Middle frontal gyrus (tissue), 1 donor: ENCODE results near the gene MX2.

Experiments
- DNase-seq: peaks from one replicate; pipeline ENCODE4 v3.0.0-alpha.2; 2015; ENCODE audit warnings: low spot score; ENCODE audit errors: extremely low spot score

The MX2 gene

DNA sequence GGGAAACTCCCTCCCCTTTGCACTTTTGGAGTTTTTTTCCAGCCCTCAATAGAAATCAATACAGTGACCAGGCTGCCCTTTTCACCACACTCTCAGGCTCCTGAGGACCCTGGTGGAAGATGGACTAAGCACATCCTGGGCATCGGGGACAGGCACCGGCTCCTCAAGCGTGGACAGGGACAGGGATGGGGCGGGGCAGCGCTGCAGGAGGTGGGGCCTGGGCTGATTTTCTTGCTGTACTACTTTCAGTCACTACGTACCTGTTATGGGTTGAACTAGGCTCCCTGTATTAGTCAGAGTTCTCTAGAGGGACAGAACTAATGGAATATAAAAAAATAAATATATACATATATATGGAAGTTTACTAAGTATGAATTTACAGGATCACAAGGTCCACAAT lies 2.5 kb downstream of the MX2 start:
- DNase-seq = no peak

DNA sequence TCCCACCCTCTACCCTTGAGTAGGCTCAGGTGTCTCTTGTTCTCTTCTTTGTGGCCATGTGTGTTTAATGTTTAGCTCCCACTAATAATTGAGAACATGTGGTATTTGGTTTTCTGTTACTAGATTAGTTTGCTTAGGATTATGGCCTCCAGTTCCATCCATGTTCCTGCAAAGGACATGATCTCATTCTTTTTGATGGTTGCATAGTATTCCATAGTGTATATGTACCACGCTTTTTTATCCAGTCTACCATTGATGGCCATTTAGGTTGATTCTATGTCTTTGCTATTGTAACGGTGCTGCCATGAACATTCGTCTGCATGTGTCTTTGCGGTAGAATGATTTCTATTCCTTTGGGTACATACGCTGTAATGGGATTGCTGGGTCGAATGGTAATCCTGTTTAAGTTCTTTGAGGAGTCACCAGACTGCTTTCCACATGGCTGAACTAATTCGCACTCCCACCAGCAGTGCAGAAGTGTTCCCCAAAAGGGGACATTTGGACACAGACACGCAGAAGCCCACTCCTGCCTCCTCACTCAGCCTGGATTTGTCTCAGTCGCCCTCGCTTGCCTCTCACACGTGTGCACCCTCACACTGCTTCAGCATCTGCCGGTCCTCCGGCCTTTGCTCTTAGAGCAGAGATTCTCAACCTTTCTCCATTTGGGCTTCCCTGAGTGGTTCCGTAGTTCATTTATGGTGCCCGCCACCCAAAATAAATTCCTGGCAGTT lies 3.7 kb downstream of the MX2 start:
- DNase-seq = no peak

DNA sequence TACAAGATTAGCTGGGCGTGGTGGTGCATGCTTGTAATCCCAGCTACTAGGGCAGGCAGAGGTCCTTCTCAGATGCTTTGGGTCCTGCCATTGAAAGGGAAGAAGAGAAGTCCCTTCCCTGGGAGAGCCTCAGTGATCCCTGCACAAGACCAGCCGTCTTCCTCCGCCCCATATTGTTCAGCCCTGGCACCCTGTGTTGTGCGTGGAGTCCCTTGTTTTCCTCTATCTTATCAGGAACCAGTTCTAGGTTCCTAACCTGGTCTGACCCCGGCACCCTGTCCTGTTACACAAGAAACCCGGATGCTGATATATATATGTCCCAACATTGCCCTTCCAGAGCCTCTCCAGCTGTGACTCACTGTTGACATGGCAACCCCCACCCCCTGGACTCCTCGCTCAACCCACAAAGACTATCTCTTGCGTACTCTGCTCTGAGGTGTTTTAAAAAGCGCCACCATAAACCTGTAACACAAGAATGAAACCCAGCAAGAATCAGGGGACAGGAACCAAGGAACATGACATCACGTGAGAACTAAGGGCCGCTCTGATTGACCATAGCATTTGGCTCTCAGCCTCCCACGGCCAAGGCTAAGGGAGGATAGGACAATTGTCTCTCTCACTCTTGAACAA lies 4.8 kb downstream of the MX2 start:
- no peak for DNase-seq

DNA sequence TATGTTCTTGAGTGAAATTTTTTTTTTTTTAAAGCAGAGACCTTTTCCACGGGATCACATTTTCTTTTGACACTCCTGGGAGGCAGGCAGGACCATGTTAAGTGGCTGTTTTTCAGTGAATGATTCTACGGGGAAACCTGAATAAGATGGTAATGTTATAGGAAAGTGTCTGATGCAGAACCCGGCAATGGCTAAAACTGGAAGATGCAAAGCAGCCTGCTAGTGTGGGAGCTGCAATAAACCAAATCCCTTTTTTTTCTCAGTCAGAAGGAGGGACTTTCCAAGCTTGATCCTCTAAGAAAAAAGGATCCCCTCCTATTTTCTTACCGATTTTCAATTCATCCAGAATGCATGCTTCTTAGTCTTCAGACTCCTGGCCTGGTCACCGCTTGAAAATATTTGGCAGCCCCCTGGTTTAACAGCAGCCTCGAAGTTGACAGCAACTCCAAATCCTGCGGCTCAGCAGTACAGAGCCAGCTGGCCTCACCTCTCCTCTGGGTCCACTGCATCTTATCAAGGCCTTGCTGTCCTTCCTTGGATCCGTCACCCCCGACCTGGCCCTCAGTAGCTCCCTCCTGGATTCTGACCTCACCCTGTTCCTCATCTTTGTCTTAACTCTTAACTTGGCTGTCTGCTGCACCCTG lies 5.6 kb downstream of the MX2 start:
- no peak for DNase-seq

DNA sequence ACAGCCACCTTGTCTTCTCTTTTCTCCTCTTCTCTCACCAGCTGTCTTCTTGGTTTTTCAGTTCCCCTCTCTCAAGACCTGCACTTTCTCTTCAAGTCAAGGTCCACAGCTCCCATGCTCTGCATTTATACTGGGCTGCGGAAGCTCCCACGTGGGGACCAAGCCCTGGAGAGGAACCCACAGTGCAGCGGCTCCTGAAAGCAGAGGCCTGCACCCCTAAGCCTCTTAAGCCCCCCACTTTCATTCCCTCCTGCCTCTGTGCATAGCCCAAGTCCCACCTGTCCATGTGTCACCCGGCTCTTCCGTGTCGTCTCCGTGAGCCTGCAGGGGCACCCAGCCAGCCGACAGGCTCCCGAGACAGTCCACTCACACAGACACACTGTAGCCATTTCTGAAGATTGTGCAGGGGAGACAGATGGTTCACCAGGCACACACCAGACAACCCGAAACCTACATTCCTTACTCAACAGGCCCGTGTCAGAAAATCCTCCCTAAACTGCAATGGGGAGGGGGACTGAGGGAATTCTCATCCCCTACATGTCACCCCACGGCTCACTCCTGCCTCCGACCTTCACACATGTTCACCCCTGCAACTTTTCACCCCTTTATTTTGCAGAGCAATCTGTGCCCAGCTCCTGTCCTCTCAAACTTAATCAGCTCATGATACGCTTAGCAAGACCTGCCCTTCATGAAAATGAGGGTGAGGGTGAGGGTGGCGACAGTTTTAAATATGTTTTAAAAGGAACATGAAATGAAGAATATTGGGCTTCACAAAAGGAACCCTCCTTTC lies 6.3 kb downstream of the MX2 start:
- DNase-seq = no peak

DNA sequence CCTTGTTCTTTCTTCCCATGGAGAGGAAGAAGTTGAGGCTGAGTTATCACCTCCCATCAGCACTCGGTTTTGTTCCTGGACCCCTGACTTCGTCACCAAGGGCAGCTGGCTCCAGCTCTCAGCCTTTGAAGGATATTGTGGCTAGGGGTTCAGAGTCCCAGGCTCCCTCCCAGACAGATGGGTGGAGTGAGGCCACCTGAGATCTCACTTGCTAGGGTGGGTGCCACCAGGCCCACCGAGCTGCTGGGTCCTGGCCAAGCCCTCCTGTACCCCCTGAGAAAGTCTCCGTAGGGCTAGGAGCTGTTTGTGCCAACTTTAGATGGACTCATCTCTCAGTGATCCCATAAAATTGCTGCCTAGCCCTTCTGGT lies 6.9 kb downstream of the MX2 start:
- no peak for DNase-seq

DNA sequence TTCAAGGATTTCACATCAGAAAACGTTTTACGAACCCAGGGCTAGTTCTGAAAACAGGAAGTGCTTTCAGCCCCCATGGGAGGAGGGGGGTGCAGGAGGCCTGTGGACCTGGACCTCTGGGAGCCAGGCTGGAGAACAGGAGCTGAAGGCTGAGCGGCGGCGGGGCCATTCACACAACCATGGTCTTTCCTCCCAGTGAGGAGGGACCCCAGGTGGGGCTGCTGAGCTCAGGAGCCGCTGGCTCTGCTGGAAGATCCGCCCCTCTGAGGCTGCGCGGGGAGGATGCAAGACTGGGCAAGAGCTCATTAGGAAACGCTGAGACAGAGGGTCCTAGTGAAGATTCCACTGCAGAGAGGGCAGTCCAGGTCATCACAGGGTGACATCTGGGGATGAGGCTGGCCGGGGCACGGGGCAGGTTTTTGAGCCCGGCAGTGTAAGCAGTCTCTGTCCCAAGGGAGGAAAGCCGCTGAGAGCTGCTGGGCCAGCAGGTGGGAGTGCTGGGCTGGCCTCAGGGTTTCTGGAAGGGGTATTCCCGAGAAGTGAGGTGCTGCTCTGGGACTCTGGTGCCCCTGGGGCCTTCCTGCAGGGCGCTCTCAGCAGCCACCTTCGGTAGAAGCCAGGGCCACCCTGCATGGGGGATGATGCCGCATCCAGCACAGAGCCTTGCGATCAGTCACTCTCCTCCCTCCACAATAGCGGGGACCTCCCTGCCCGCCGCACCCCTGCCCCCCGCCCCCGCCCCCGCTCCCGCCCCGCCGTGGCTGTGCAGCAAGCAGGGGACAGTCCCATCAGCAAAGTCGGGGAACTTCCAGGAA lies 7.5 kb downstream of the MX2 start:
- DNase-seq = no peak

DNA sequence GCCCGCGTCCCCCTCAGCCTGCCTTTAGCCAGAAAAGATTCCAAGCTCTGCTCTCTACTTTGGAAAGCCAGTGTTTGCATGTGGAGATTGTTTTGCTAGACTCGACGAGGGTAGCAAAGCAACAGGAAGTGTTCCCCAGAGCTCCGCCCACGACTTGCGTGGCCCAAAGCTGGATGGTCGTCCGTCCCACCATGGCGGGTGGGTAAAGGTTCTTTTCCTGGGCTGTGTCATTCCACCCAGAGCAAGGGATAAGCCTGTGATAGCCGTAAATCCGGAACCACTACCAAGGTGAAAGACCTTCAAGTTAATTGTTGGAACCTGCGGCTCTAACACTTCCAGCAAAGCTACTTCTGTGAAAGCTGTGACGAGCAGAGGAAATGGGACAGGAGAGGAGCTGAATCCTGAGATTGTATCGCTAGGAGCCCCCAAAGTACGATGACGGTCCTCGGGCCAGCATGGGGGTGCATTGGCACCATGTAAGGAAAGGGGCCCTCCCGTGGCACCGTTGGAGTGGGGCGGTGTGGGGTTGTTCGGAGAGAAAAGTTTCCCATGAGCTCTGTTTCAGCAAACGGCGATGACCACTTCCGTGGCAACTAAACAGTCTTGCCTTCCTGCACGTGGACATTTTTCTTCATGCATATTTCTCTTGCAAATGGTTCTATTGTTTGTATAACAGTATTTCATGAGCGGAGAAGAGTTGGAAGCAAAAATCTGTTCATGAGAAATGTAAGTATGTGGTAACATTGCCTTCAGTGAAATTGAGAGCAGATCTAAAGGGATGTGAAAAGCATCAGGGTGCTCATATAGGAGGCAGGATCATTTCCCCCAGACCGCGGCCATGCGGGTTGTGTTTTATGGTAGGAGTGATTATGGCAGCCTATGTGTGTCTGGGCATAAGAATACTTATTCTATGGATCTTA lies 8.4 kb downstream of the MX2 start:
- DNase-seq = no peak

DNA sequence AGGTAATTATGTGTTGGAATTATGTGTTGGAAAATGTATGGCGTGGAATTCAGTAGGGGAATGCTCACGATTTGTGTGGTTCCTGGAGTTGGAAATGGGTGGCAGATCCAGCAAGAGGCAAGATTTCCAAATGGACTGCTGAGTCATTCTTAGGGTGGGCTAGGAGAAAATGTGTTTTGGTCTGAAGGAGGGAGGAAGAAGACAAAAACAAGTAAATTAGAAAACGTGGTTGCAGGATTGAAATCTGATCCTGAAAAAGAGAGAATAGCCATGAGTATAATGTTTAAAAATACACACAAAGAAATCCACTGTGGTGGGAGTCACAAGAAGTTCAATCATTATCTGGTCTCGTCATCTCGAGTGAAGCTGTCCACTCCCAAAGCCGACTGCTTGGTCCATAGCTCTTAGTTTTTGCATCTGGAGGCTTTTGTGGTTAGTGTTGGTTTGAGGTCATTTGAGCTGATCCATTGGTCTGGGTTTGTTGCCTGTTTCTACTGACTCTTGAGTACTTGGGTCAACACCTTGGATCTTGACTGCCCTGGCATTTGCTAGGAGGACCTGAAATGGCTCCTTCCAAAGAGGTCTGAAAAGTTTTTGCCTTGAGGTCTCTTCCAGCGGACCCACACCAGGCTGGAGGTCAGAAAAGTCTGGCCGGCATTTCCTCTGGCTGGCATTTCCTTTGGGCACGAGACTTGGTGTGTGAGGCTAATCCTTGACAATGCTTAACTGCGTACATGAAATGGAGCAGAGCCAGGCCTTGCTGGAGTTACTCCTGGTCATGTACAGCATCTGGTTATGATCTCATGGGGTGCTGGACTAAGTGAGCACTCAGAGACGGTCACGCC lies 9.2 kb downstream of the MX2 start:
- DNase-seq = no peak

DNA sequence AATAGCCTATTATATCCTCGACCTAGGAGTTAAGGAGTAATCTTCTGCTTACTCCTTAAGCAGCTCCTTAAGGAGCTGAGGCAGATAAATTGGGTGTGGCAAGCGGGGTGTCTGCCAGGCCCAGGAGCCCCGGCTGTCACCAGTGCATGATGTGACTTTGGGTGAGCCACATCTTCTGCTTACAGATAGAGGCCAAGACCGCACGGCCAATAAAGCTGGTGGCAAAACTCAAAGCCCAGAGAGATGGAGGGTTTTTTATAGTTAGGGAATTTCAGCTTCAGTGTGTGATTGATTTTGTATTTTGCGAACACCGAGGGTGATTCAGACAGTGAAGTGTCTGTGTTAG lies 9.8 kb downstream of the MX2 start:
- DNase-seq = no peak

DNA sequence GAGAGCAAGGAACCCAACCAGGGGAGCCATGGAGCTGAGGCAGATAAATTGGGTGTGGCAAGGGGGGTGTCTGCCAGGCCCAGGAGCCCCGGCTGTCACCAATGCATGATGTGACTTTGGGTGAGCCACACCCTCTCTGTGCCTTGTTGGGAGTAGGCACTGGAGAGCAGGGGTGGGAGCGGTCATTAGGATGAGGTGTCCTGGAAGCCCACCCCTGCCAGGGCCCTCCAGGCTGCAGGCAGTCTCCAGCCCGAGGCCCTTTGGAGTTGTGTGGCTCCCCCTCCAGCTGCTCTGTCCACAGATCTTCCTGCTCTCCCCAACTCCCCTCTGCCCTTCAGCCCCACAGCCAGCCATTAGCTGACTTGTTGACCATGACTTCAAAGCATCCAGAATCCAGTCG lies 11.4 kb downstream of the MX2 start:
- DNase-seq = no peak

DNA sequence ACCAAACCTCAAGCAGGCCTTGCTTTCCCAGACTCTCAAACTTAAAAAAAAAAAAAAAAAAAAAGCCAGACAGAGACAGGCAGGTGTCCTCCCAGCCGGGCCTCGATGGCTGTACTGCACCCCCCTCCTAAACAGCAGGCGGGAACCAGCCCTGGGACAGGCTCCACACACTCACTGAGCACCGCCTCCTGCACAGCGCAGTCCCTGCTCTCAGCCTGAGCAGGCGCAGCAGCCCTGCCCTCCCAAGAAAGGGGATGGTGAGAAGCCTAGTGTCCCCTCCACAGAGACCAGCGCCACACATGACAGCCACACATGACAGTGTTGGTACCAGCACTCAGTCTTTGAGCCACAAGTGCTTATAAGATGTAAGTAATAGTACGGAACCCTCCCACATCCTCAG lies 11.9 kb downstream of the MX2 start:
- DNase-seq = no peak

DNA sequence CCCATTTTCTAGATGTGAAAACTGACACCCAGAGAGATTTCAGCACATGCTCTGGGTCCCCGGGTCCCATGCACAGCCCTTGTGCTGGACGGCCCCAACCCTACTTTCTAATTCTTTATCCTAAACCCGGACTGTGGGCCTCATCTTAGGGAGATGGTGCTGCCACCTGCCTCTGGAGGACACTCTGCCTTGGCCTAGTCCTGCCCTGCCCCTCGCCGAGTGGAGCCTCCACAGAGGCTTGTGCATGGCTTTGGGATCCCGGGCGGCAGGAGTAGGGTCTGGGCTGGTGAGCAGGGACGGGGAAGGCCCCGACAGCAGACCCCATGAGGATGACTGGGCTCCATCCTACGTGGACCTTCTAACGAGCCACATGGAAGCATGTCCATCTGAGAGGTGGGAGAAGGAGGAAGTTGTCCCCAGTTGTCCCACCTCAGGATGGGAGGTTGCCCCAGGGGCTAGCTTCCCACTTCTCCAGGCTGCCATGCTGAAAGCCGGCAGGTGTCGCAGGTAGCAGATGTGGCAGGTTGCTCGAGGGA lies 12.4 kb downstream of the MX2 start:
- no peak for DNase-seq

DNA sequence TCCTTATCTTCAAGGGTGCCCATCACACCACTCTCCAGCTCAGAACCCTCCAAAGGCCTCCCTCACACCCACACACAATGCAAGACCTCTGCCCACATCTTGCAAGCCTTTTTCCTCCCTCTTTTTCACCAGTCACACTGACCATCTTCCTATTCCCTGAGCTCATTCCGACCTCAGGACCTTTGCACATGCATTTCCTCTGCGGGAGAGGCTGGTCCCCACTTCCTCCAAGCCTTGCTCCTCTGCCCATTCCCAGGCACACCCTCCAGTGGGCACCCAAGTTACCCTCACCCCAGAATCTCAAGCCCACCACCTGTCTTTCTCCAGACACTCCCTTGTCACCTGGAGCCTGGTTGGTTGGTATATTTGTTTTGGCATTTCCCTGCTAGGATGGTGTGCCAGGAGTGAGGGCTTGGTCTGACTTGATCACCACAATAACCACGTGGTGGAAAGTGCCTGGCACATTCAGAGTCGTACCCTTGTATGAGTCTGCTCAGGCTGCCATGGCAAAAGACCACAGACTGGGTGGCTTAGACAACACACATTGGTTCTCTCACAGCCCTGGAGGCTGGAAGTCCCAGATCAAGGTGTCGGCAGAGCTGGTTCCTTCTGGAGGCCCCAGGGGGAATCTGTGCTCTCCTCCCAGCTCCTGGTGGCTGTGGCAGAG lies 13.2 kb downstream of the MX2 start:
- DNase-seq = no peak

DNA sequence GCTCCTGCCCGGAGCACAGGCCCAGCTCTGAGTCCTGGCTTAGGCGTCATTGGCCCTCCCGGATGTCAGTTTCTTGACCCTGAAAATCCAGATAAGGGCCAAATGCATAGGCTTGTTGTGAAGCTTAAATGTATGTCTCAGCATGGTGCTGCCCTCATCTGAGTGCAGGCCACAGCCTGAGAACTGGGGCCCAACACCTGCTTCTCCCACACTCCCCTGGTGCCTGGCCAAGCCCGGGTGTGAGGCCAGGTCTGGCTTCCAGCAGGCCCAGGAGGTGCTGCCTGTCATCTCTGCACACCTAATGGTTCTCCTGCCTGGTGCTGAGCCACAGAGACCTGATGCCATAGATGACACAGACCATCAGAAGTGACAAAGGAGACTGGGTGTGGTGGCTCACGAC lies 14.0 kb downstream of the MX2 start:
- no peak for DNase-seq

DNA sequence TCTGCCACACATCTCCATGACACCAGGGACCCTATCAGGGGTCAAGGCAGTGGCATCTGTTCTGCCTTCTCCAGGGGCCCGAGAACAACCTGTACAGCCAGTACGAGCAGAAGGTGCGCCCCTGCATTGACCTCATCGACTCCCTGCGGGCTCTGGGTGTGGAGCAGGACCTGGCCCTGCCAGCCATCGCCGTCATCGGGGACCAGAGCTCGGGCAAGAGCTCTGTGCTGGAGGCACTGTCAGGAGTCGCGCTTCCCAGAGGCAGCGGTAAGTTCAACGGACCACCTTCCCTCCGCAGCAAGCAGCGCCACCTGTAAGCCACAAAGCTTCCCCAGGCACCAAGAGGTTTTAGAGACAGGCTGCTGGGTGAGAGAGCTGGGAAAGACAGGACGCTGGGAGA lies 15.9 kb downstream of the MX2 start:
- no peak for DNase-seq

DNA sequence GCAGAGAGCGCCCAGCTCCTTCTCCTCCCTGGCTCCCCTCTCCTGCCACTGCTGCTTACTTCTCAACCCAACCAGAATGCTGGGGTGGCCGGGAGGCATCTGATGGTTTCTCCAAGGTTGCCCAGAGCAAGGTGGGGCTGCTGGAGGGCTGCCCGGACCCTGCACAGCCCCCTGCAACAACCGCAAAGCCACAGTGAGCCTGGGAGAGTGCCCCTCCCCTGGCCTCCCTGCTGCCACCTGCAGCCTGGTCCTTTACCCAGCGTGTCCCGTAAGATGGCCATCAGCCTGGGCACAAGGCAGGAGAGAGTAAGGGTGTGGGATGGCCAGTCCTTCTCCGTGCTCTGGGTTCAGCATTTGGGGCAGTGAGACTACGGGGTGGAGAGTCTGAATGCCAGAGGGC lies 17.0 kb downstream of the MX2 start:
- no peak for DNase-seq

DNA sequence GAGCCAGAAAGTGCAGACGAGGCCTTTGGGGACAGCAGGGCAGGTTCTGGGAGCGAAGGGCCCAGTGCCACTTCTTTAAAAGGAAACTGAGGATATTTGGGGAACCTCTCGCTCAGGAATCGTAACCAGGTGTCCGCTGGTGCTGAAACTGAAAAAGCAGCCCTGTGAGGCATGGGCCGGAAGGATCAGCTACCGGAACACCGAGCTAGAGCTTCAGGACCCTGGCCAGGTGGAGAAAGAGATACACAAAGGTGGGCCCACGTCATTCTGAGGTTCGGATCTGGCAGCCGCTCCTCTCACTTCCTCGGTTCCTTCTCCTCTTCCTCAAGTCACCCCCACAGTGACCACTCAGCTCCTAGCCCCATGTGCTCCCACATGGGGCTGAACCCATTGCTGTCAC lies 18.1 kb downstream of the MX2 start:
- no peak for DNase-seq

DNA sequence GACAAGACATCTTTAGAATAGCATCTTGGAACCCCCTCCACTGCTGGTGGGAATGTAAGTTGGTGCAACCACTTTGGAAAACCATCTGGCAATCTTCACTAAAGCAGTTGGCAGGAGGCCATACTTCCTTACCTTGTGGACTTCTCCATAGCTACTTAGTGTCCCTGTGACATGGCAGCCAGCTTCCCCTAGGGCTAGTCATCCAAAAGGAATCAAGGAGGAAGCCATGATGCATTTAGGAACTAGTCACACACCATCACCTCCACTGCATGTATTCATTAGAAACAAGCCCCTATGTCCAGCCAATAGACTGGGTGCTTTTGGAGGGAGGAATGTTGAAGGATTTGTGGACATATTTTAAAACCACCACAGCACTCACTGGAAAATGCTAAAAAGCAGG lies 19.9 kb downstream of the MX2 start:
- DNase-seq = no peak
